NB4 (cell line): Measurements from ENCODE around the gene CHDH.
A peak's percentile ranks its signal among the peaks of the same experiment; 100 is the strongest.

Experiments used
- DNase-seq: peaks from one replicate; pipeline ENCODE4 v3.0.0; 2010; ENCODE audit warnings: low read depth
- H3K4me3 ChIP-seq: one replicate; pipeline ENCODE4 v1.5.1; 2011; ENCODE audit warnings: mild to moderate bottlenecking, low read depth, low read length, moderate library complexity
- MYC ChIP-seq: IDR thresholded peaks from 2 replicates; pipeline ENCODE4 v1.6.1; 2011; ENCODE audit warnings: low read depth, low read length
- POLR2A ChIP-seq: IDR thresholded peaks from 2 replicates; pipeline ENCODE4 v1.6.1; 2011; ENCODE audit warnings: mild to moderate bottlenecking; ENCODE audit not compliant: insufficient read length; ENCODE audit errors: extremely low read depth
- TF ChIP-seq, protein P1 (sequence below): IDR thresholded peaks from 2 replicates; pipeline ENCODE4 v1.6.1; 2011; ENCODE audit warnings: low read depth, low read length
- TF ChIP-seq, protein P2 (sequence below): IDR thresholded peaks from one replicate; pipeline ENCODE4 v1.5.1; 2012; ENCODE audit warnings: low read depth, low read length

Gene CHDH

DNA sequence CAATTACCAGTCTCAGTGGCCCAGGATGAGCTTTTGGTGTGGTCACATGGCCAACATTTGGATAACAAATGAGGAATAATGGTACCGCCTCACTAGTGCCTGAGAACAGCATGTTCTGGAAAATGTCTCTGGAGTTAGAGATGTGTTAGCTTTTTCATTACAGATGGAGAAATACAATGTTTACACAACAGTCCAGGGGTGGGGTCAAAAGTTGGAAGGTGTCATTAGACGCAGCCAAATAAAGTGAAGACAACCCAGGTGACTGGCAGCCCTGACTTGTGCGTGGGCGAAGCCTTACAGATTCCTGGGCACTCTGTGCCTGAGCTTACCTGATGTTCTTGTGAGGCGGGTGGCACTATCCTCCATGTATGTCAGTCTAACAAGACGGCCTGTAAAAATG, 13.0 kb upstream of the CHDH start:
- no peak for DNase-seq
- TF ChIP-seq, protein P1, sequence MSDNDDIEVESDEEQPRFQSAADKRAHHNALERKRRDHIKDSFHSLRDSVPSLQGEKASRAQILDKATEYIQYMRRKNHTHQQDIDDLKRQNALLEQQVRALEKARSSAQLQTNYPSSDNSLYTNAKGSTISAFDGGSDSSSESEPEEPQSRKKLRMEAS, result no peak
- no peak overlapping the region for H3K4me3 ChIP-seq

DNA sequence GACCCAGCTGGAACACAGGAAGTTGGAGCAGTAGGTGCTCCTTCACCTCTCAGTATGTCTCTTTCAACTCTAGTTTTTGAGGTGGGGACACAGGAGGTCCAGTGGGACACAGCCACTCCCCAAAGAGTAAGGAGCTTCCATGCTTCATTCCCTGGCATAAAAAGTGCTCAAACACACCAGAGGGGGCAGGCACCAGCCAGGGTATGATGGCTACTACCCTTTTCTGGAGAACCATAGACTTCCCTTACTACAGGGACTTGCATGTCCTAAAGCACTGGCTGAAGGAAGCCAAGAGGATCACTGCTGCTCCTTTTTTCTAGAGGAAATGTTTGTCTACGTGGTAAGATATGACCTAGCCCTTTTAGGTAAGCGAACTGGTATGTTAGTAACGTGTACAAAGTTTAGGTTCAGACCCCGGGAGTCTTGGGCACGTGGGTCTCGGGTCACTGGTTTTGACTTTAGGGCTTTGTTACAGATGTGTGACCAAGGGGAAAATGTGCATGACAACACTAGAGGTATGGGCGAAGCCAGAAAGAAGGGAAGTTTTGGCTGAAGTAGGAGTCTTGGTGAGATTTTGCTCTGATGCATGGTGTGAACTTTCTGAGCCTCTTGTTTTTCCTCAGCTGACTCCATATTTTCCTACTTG, 12.0 kb upstream of the CHDH start:
- H3K4me3 ChIP-seq, result no peak overlapping the region
- no peak for TF ChIP-seq MYC
- TF ChIP-seq, protein P2, sequence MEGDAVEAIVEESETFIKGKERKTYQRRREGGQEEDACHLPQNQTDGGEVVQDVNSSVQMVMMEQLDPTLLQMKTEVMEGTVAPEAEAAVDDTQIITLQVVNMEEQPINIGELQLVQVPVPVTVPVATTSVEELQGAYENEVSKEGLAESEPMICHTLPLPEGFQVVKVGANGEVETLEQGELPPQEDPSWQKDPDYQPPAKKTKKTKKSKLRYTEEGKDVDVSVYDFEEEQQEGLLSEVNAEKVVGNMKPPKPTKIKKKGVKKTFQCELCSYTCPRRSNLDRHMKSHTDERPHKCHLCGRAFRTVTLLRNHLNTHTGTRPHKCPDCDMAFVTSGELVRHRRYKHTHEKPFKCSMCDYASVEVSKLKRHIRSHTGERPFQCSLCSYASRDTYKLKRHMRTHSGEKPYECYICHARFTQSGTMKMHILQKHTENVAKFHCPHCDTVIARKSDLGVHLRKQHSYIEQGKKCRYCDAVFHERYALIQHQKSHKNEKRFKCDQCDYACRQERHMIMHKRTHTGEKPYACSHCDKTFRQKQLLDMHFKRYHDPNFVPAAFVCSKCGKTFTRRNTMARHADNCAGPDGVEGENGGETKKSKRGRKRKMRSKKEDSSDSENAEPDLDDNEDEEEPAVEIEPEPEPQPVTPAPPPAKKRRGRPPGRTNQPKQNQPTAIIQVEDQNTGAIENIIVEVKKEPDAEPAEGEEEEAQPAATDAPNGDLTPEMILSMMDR, result no peak
- TF ChIP-seq, protein P1, result no peak
- TF ChIP-seq POLR2A, result no peak
- DNase-seq, result no peak

GRCh38 chr3:53856964-53857363, 10.7 kb upstream of the CHDH start:
- peak; percentile 40 for DNase-seq
- TF ChIP-seq, protein P2, result no peak
- no peak overlapping the region for H3K4me3 ChIP-seq

- TF ChIP-seq MYC, result no peak
- TF ChIP-seq POLR2A, result no peak
- TF ChIP-seq, protein P1, result no peak
- TF ChIP-seq, protein P2, result no peak
- no peak for DNase-seq
- no peak overlapping the region for H3K4me3 ChIP-seq
Observed at GRCh38 chr3:53850895-53851294, 4.7 kb upstream of the CHDH start.

- DNase-seq, result no peak
- TF ChIP-seq POLR2A, result no peak
- TF ChIP-seq, protein P2, result no peak
- TF ChIP-seq, protein P1, result no peak
- no peak for TF ChIP-seq MYC
Observed at GRCh38 chr3:53849916-53850315, 3.7 kb upstream of the CHDH start.

DNA sequence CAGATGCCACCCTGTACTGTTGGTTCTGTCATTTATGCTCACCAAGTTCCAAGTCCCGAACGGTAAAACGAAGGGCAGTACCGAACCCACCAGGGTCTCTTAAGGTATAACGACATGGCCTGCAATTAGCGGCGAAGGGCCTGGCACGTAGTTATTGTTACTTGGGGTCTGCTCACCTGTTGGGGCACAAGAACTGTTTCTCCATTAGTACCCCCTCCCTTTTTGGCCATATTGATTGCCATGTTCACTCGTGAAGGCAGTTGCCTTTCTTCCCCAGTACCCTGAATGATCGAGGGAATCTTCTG, 584 bp upstream of the CHDH start:
- TF ChIP-seq, protein P1, result no peak
- TF ChIP-seq, protein P2, result no peak
- no peak for TF ChIP-seq POLR2A
- no peak for TF ChIP-seq MYC
- no peak overlapping the region for H3K4me3 ChIP-seq
- DNase-seq, result no peak

More at GRCh38 chr3:53849916-53850315, 3.7 kb upstream of the CHDH start:
- H3K4me3 ChIP-seq, result no peak overlapping the region
